Adrenal gland (tissue), 12 donors: ENCODE data around the gene TMEM150C. TPM values are rescaled to one million over a fixed set of nuclear protein-coding genes. Genes with fewer than 3 reads are reported as not detected.
A peak's percentile ranks its signal among the peaks of the same experiment; 100 is the strongest.

ENCODE experiments used
- DNase-seq, 7 donors: peaks; one replicate each; pipeline ENCODE4 v3.0.0-alpha.2; 2019 to 2020
- H3K27ac ChIP-seq, 5 donors: fragments of 200-600 bp; sonication (generic) in 4 of 5; 1 replicate in 3 of 5; 2 replicates in 2 of 5; pipeline versions ENCODE4 v1.5.1 to v1.8.0; 2016 to 2020; ENCODE audit warnings: mild to moderate bottlenecking in 1 of 5
- H3K27me3 ChIP-seq: fragments of 200-600 bp; 2 replicates; pipeline ENCODE4 v1.8.0; 2021
- H3K36me3 ChIP-seq, 2 donors: fragments of 200-600 bp; replicated peaks in 1 of 2; 1 replicate in 1 of 2; 2 replicates in 1 of 2; pipeline versions ENCODE4 v1.5.1 to v1.8.0; 2018 to 2022
- H3K4me1 ChIP-seq, 2 donors: fragments of 200-600 bp; replicated peaks in 1 of 2; 1 replicate in 1 of 2; 2 replicates in 1 of 2; pipeline versions ENCODE4 v1.5.1 to v1.8.0; 2018 to 2021
- H3K4me3 ChIP-seq, 4 donors: fragments of 200-600 bp; sonication (generic) in 3 of 4; one replicate each; pipeline ENCODE4 v1.5.1; 2016 to 2018
- H3K9me3 ChIP-seq, 3 donors: fragments of 200-600 bp; sonication (generic) in 1 of 3; replicated peaks in 1 of 3; 1 replicate in 2 of 3; 2 replicates in 1 of 3; pipeline versions ENCODE4 v1.5.1 to v1.8.0; 2016 to 2021
- POLR2A ChIP-seq, 2 donors: fragments of 450-650 bp; IDR thresholded peaks; one replicate each; pipeline ENCODE4 v1.6.1; 2017; ENCODE audit warnings: antibody characterized with exemption in 2 of 2, mild to moderate bottlenecking in 2 of 2, moderate library complexity in 1 of 2
- WGBS, 4 donors: extraction: QIAGEN DNeasy Blood & Tissue Kit in 2 of 4; methylation state at CpG; one replicate each; pipeline versions ENCODE4 v1.1.5 to v1.1.7; 2013 to 2017; 5-methylcytosine and 5-hydroxymethylcytosine counted together
- intact Hi-C, 2 donors: fragments of 100-400 bp; cut with DNase I; formaldehyde crosslinking; loops; one replicate each; pipeline versions ENCODE4 v1.14.1 to v1.15.0; 2022 to 2023
- polyA plus RNA-seq, 3 donors: library from polyadenylated mRNA; stranded (reverse); fragments of 200-250 nt in 2 of 3; fragments of 350-450 nt in 1 of 3; fragmentation: Illumina TruSeq in 1 of 3; extraction: RNeasy Lipid Tissue Mini Kit (QIAGEN cat#74804) in 1 of 3; gene quantifications; one replicate each; pipeline ENCODE4 v1.2.3, GENCODE V29; 2013 to 2014
- total RNA-seq, 9 donors: library from RNA; depleted of rRNA in 4 of 9; stranded (reverse); fragments of >200 nt in 4 of 9; fragments of 120-200 nt in 1 of 9; fragmentation: NEBNext Ultra II Directional in 1 of 9; extraction: Animal tissue kit (Norgen Biotek cat#: 25700) in 1 of 9; gene quantifications; one replicate each; pipeline versions ENCODE4 v1.1.0 to v1.2.4, GENCODE V29; 2013 to 2023
- TF ChIP-seq, protein P1 (sequence below), 6 experiments: fragments of 450-650 bp in 4 of 6; fragments of 200-600 bp in 2 of 6; sonication (generic) in 1 of 6; IDR thresholded peaks; 1 replicate in 5 of 6; 2 replicates in 1 of 6; pipeline versions ENCODE4 v1.5.1 to v1.8.0; 2016 to 2021; ENCODE audit warnings: antibody characterized with exemption in 6 of 6, mild to moderate bottlenecking in 2 of 6, moderate library complexity in 1 of 6
- donor health status: healthy with polysubstance abuse.
- donor health status: Bipolar disorder and iron deficiency.
- donor health status: DM: yes; HTN: yes; CAD: no.
- donor health status: DM: no; HTN: no; CAD: no.
- donor health status: DM: no; HTN: no; CAD: no.
- donor health status: DM: yes; HTN: yes; CAD: no.

Gene TMEM150C
- total and polyA plus RNA-seq, 12 donors: 8.0 to 254 (median 76.0) TPM

DNA sequence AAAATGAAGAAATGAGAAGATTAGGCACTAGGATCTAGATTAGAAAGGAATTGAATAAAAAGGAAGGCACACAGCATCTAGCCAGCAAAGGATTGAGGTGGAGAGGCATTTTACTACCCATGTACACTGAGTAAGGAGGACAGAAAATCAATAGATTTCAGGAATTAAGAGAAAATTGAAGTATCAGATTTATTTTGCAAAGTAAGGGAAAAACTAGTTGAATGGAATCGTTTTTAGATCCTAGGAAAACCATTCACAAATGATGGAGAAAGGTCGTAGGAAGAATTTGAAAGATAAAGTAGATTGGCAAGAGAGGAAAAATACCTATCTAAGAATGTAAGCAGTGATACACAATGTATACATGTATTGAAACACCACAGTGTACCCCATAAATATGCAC, 100.1 kb downstream of the TMEM150C start:
- 85 to 94% (median 88%) methylated on average over 2 of the region's 2 CpGs for WGBS, 4 donors
- intact Hi-C loops: loop anchor here (10.0 kb wide), 1 partner anchor 283 kb away; no protein-coding TSS in a partner anchor
- peaks cover 4 to 9% of the 10 kb centered on the region in 2 donors for H3K4me1 ChIP-seq
- no peak for TF ChIP-seq POLR2A (IDR thresholded peaks at IDR 0.05)
- TF ChIP-seq, protein P1, sequence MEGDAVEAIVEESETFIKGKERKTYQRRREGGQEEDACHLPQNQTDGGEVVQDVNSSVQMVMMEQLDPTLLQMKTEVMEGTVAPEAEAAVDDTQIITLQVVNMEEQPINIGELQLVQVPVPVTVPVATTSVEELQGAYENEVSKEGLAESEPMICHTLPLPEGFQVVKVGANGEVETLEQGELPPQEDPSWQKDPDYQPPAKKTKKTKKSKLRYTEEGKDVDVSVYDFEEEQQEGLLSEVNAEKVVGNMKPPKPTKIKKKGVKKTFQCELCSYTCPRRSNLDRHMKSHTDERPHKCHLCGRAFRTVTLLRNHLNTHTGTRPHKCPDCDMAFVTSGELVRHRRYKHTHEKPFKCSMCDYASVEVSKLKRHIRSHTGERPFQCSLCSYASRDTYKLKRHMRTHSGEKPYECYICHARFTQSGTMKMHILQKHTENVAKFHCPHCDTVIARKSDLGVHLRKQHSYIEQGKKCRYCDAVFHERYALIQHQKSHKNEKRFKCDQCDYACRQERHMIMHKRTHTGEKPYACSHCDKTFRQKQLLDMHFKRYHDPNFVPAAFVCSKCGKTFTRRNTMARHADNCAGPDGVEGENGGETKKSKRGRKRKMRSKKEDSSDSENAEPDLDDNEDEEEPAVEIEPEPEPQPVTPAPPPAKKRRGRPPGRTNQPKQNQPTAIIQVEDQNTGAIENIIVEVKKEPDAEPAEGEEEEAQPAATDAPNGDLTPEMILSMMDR (IDR thresholded peaks at IDR 0.05): no peak
- DNase-seq: no peak
- peaks cover 0 to 18% of the 10 kb centered on the region in 2 donors for H3K36me3 ChIP-seq
- H3K27ac ChIP-seq: peak overlapping the region in 4 of 5 donors; percentile 0 to 70 (median 38)
- H3K27me3 ChIP-seq: no peaks in the 10 kb centered on the region
- H3K4me3 ChIP-seq: no peak overlapping the region
- no peaks in the 10 kb centered on the region for H3K9me3 ChIP-seq

DNA sequence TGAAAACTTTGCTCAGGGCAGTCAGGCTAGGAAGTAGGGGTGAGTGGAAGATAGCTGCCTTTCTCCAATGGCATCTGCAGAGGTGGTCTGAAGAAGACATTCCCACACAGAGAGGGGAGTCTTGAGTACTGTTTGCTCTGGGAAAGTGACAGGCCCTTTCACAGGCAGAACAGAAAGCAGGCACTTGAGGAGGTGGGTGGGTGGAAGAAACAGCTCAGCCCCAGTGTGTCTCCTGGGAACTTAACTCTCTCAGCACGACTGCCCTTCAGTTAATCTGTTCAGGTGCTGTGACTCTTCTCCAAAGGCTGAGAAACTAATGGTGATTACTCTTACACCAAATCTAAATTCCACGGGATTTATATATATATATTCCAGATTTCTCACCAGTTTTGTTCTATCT, 103.1 kb downstream of the TMEM150C start:
- 71 to 94% (median 85%) methylated on average over 2 of the region's 2 CpGs for WGBS, 4 donors
- TF ChIP-seq POLR2A (IDR thresholded peaks at IDR 0.05): no peak
- TF ChIP-seq, protein P1 (IDR thresholded peaks at IDR 0.05): no peak
- no peak for DNase-seq
- Histone ChIP-seq H3K36me3 (peaks cover 0 to 26% of the 10 kb centered on the region in 2 donors), H3K27me3 (no peaks in the 10 kb centered on the region), H3K4me3 (no peak overlapping the region), H3K27ac (no peak overlapping the region), H3K4me1 (peaks cover 4 to 9% of the 10 kb centered on the region in 2 donors), H3K9me3 (no peaks in the 10 kb centered on the region)
- intact Hi-C loops: no loop called here

DNA sequence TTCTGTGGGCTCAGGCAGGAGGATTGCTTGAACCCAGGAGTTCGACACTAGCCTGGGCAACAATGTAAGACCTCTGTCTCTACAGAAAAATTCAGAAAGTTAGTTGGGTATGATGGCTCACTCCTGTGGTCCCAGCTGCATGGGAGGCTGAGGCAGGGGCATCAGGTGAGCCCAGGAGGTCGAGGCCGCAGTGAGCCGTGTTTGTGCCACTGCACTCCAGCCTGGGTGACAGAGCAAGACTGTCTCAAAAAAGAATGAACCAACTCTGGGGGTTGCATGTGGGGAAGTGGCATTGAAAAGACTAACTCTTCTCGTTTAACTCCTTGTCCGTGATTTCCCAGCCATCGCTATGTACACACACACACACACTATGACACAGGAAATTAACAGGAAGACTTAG, 104.5 kb downstream of the TMEM150C start:
- TF ChIP-seq, protein P1 (IDR thresholded peaks at IDR 0.05): no peak
- no peak for TF ChIP-seq POLR2A (IDR thresholded peaks at IDR 0.05)
- Histone ChIP-seq H3K27me3 (no peaks in the 10 kb centered on the region), H3K27ac (no peak overlapping the region), H3K4me3 (no peak overlapping the region), H3K36me3 (peaks cover 0 to 35% of the 10 kb centered on the region in 2 donors), H3K4me1 (peaks cover 0 to 5% of the 10 kb centered on the region in 2 donors), H3K9me3 (no peaks in the 10 kb centered on the region)
- intact Hi-C loops: no loop called here
- no peak for DNase-seq
- WGBS, 4 donors: 92 to 94% (median 93%) methylated on average over 7 of the region's 7 CpGs

DNA sequence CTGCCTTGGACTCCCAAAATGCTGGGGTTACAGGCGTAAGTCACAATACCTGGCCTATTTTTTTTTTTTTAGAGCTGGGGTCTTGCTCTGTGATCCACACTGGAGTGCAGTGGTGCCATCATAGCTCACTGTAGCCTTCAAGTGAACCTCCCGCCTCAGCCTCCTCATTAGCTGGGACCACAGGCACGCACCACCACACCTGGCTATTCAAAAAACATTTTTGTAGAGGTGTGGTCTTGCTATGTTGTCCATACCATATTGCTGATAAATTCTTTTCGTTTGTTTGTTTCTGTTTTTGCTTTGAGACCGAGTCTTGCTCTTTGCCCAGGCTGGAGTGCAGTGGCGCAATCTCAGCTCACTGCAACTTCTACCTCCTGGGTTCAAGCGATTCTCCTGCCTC, 109.8 kb downstream of the TMEM150C start:
- H3K4me3 ChIP-seq: no peak overlapping the region
- intact Hi-C loops: no loop called here
- DNase-seq: no peak
- no peaks in the 10 kb centered on the region for H3K4me1 ChIP-seq
- H3K36me3 ChIP-seq: peaks cover 0 to 36% of the 10 kb centered on the region in 2 donors
- no peaks in the 10 kb centered on the region for H3K27me3 ChIP-seq
- 92 to 96% (median 96%) methylated on average over 7 of the region's 7 CpGs for WGBS, 4 donors
- H3K27ac ChIP-seq: no peak overlapping the region
- TF ChIP-seq, protein P1 (IDR thresholded peaks at IDR 0.05): no peak
- no peak for TF ChIP-seq POLR2A (IDR thresholded peaks at IDR 0.05)
- no peaks in the 10 kb centered on the region for H3K9me3 ChIP-seq
